H1 (cell line): ENCODE measurements around the gene ADPRHL1. TPM values are rescaled to one million over a fixed set of nuclear protein-coding genes. Genes with fewer than 3 reads are reported as not detected.

Source experiments
- CTCF ChIA-PET: fragments of 300-600 bp; sonication (Branson Sonifier 250); formaldehyde crosslinking; loops from one replicate; lab custom pipeline; 2021; ENCODE audit not compliant: partially characterized antibody; lab: Charles Lee
- POLR2A ChIA-PET: fragments of 300-600 bp; sonication (Branson Sonifier 250); formaldehyde crosslinking; loops from one replicate; lab custom pipeline; 2021; ENCODE audit warnings: inconsistent platforms; ENCODE audit not compliant: partially characterized antibody; lab: Charles Lee
- DNase-seq, 2 experiments: peaks; one replicate each; pipeline versions ENCODE4 v3.0.0 to v3.0.0-alpha.2; 2010 to 2022; ENCODE audit warnings: low spot score in 2 of 2, low read depth in 1 of 2, mixed read lengths in 1 of 2
- FAIRE-seq: peaks from 2 replicates; lab custom pipeline; 2011; peaks lifted over from hg19 to GRCh38; lab: Jason Lieb, UNC
- H2AFZ ChIP-seq: 2 replicates; pipeline ENCODE4 v1.8.1; 2012; ENCODE audit warnings: low read length, inconsistent platforms
- H2AK5ac ChIP-seq: 2 replicates; pipeline ENCODE4 v1.6.1; 2013; ENCODE audit warnings: low read depth, low read length
- H2BK120ac ChIP-seq: replicated peaks from 2 replicates; pipeline ENCODE3; 2013; ENCODE audit warnings: low read depth, low read length, inconsistent platforms
- H2BK12ac ChIP-seq: 2 replicates; pipeline ENCODE4 v1.6.1; 2013; ENCODE audit warnings: low read depth, low read length
- H2BK15ac ChIP-seq: 2 replicates; pipeline ENCODE4 v1.6.1; 2013; ENCODE audit warnings: low read length
- H2BK20ac ChIP-seq: 2 replicates; pipeline ENCODE4 v1.6.1; 2013; ENCODE audit warnings: low read length
- H2BK5ac ChIP-seq: 2 replicates; pipeline ENCODE4 v1.6.1; 2013; ENCODE audit warnings: low read depth, low read length
- H3K14ac ChIP-seq: 2 replicates; pipeline ENCODE4 v1.6.1; 2013; ENCODE audit warnings: inconsistent platforms; ENCODE audit not compliant: insufficient read length
- H3K18ac ChIP-seq: 2 replicates; pipeline ENCODE4 v1.6.1; 2013; ENCODE audit warnings: low read length; ENCODE audit errors: extremely low read depth
- H3K23ac ChIP-seq: 2 replicates; pipeline ENCODE4 v1.6.1; 2013; ENCODE audit warnings: inconsistent platforms; ENCODE audit not compliant: insufficient read length
- H3K23me2 ChIP-seq: 2 replicates; pipeline ENCODE4 v1.6.1; 2013; ENCODE audit warnings: low read depth, low read length
- H3K27ac ChIP-seq: 2 replicates; pipeline ENCODE4 v1.6.1; 2011; ENCODE audit warnings: low read depth, low read length, inconsistent platforms
- H3K27me3 ChIP-seq, 4 experiments: replicated peaks in 1 of 4; 1 replicate in 1 of 4; 2 replicates in 3 of 4; pipeline versions ENCODE4 v1.6.1 to v1.8.1; 2011 to 2013; ENCODE audit warnings: low read length in 3 of 4, mild to moderate bottlenecking in 3 of 4, inconsistent platforms in 2 of 4, mixed read lengths in 2 of 4, moderate library complexity in 1 of 4; ENCODE audit not compliant: control insufficient read depth in 3 of 4, insufficient read depth in 3 of 4; ENCODE audit errors: extremely low read depth in 1 of 4
- H3K36me3 ChIP-seq, 4 experiments: 2 replicates each; pipeline versions ENCODE4 v1.6.1 to v1.8.1; 2011 to 2013; ENCODE audit warnings: mild to moderate bottlenecking in 4 of 4, low read length in 3 of 4, moderate library complexity in 2 of 4, control low read depth in 1 of 4, inconsistent platforms in 1 of 4; ENCODE audit not compliant: insufficient read depth in 4 of 4, control insufficient read depth in 2 of 4
- H3K4ac ChIP-seq: replicated peaks from 2 replicates; pipeline ENCODE3; 2013; ENCODE audit warnings: low read length, low read depth, mixed read lengths, inconsistent platforms; ENCODE audit not compliant: insufficient read length
- H3K4me1 ChIP-seq, 4 experiments: replicated peaks in 1 of 4; 1 replicate in 1 of 4; 2 replicates in 3 of 4; pipeline versions ENCODE4 v1.6.1 to v1.8.1; 2011 to 2013; ENCODE audit warnings: low read length in 3 of 4, inconsistent platforms in 2 of 4, mixed read lengths in 1 of 4; ENCODE audit not compliant: insufficient read depth in 4 of 4, control insufficient read depth in 3 of 4
- H3K4me2 ChIP-seq, 2 experiments: 2 replicates each; pipeline versions ENCODE4 v1.6.1 to v1.8.1; 2011 to 2013; ENCODE audit warnings: low read depth in 2 of 2, low read length in 2 of 2, control low read depth in 1 of 2, inconsistent platforms in 1 of 2, mild to moderate bottlenecking in 1 of 2; ENCODE audit not compliant: insufficient read depth in 1 of 2
- H3K4me3 ChIP-seq, 4 experiments: fragments of 200-600, 300-600 bp in 1 of 4; sonication (generic), shearing (Covaris generic), sonication (Bioruptor Twin) in 1 of 4; 2 replicates each; pipeline versions ENCODE4 v1.5.1 to v1.8.1; 2011 to 2016; ENCODE audit warnings: low read length in 4 of 4, low read depth in 3 of 4, control low read depth in 2 of 4, inconsistent platforms in 2 of 4, mild to moderate bottlenecking in 2 of 4, mixed read lengths in 1 of 4, moderate library complexity in 1 of 4; ENCODE audit not compliant: insufficient read depth in 2 of 4; ENCODE audit errors: extremely low read depth in 1 of 4
- H3K56ac ChIP-seq: replicated peaks from 2 replicates; pipeline ENCODE3; 2013; ENCODE audit warnings: low read depth, mild to moderate bottlenecking, mixed read lengths, low read length, inconsistent platforms; ENCODE audit not compliant: insufficient read length
- H3K79me1 ChIP-seq: 2 replicates; pipeline ENCODE4 v1.6.1; 2013; ENCODE audit warnings: low read depth, low read length, control low read depth
- H3K79me2 ChIP-seq, 2 experiments: 2 replicates each; pipeline versions ENCODE4 v1.6.1 to v1.8.1; 2012 to 2013; ENCODE audit warnings: low read length in 2 of 2, mild to moderate bottlenecking in 2 of 2, inconsistent platforms in 1 of 2; ENCODE audit not compliant: insufficient read depth in 2 of 2, control insufficient read depth in 1 of 2
- H3K9ac ChIP-seq, 4 experiments: replicated peaks in 1 of 4; 1 replicate in 1 of 4; 2 replicates in 3 of 4; pipeline versions ENCODE4 v1.6.1 to v1.8.1; 2011 to 2013; ENCODE audit warnings: low read depth in 3 of 4, low read length in 3 of 4, control low read depth in 2 of 4, mild to moderate bottlenecking in 2 of 4, moderate library complexity in 2 of 4, inconsistent platforms in 1 of 4; ENCODE audit errors: extremely low read depth in 1 of 4
- H3K9me3 ChIP-seq, 2 experiments: 2 replicates each; pipeline versions ENCODE4 v1.6.1 to v1.8.1; 2012 to 2013; ENCODE audit warnings: mild to moderate bottlenecking in 2 of 2, moderate library complexity in 2 of 2, control low read depth in 1 of 2, inconsistent platforms in 1 of 2, low read depth in 1 of 2, low read length in 1 of 2, mixed read lengths in 1 of 2; ENCODE audit not compliant: insufficient read depth in 2 of 2
- H4K20me1 ChIP-seq, 2 experiments: replicated peaks in 1 of 2; 2 replicates each; pipeline versions ENCODE3 to v1.8.1; 2011 to 2013; ENCODE audit warnings: inconsistent platforms in 2 of 2, low read length in 2 of 2, mild to moderate bottlenecking in 1 of 2; ENCODE audit not compliant: insufficient read depth in 2 of 2, control insufficient read depth in 1 of 2
- H4K5ac ChIP-seq: 2 replicates; pipeline ENCODE4 v1.6.1; 2013; ENCODE audit warnings: low read length, low read depth, mixed read lengths, inconsistent platforms; ENCODE audit not compliant: insufficient read length
- H4K8ac ChIP-seq: 2 replicates; pipeline ENCODE4 v1.8.0; 2013; ENCODE audit warnings: mild to moderate bottlenecking, moderate library complexity, low read length, inconsistent platforms; ENCODE audit not compliant: insufficient read depth; ENCODE audit errors: extremely low read depth
- H4K91ac ChIP-seq: replicated peaks from 2 replicates; pipeline ENCODE3; 2013; ENCODE audit warnings: low read length, mixed read lengths, inconsistent platforms; ENCODE audit not compliant: insufficient read length
- CBX8 ChIP-seq: fragments of 300-800, 300-1000 bp; sonication (generic); IDR thresholded peaks from 2 replicates; pipeline ENCODE4 v1.7.1; 2016; ENCODE audit warnings: low read depth, low read length, borderline replicate concordance
- E2F6 ChIP-seq: IDR thresholded peaks from 2 replicates; pipeline ENCODE4 v1.6.1; 2012; ENCODE audit warnings: inconsistent platforms
- EP300 ChIP-seq, 2 experiments: IDR thresholded peaks; 1 replicate in 1 of 2; 2 replicates in 1 of 2; pipeline ENCODE4 v1.6.1; 2011 to 2012; ENCODE audit warnings: low read depth in 2 of 2, low read length in 2 of 2, mild to moderate bottlenecking in 2 of 2, borderline replicate concordance in 1 of 2, inconsistent platforms in 1 of 2, moderate library complexity in 1 of 2
- JUN ChIP-seq: IDR thresholded peaks from 2 replicates; pipeline ENCODE4 v1.6.1; 2011; ENCODE audit warnings: low read depth, mild to moderate bottlenecking, improper control_type of control experiment, low read length
- RFX5 ChIP-seq: IDR thresholded peaks from 2 replicates; pipeline ENCODE4 v1.6.1; 2011; ENCODE audit warnings: low read depth, low read length, improper control_type of control experiment, borderline replicate concordance
- SIX5 ChIP-seq: IDR thresholded peaks from 2 replicates; pipeline ENCODE4 v1.6.1; 2011; ENCODE audit warnings: mild to moderate bottlenecking, low read depth, low read length
- SP1 ChIP-seq: IDR thresholded peaks from 2 replicates; pipeline ENCODE4 v1.6.1; 2011; ENCODE audit warnings: low read depth, low read length
- SP2 ChIP-seq: IDR thresholded peaks from 2 replicates; pipeline ENCODE4 v1.6.1; 2012; ENCODE audit warnings: mild to moderate bottlenecking, low read length, inconsistent platforms
- SRF ChIP-seq: IDR thresholded peaks from 2 replicates; pipeline ENCODE4 v1.6.1; 2011; ENCODE audit warnings: mild to moderate bottlenecking, low read depth, low read length, moderate library complexity
- TCF12 ChIP-seq: IDR thresholded peaks from 2 replicates; pipeline ENCODE4 v1.6.1; 2011; ENCODE audit warnings: low read depth, mild to moderate bottlenecking, low read length
- WGBS, 2 experiments: shearing (Covaris generic) in 1 of 2; methylation state at CpG; one replicate each; pipeline versions ENCODE4 v1.1.6 to v1.1.7; 2013 to 2015; ENCODE audit warnings: low lambda C conversion rate in 2 of 2, mixed read lengths in 2 of 2, inconsistent platforms in 1 of 2, low coverage in 1 of 2, missing lambda C conversion rate in 1 of 2; ENCODE audit not compliant: insufficient replicate concordance in 2 of 2, insufficient coverage in 1 of 2, insufficient read length in 1 of 2; ENCODE audit errors: extremely low coverage in 1 of 2, missing lambda C conversion rate in 1 of 2; 5-methylcytosine and 5-hydroxymethylcytosine counted together
- polyA plus RNA-seq, 7 experiments: library from polyadenylated mRNA; depleted of rRNA in 3 of 7; stranded (reverse) in 5 of 7; unstranded in 2 of 7; fragments of >200 nt in 5 of 7; fragments of 200-250 nt in 2 of 7; gene quantifications; 1 replicate in 5 of 7; 2 replicates in 1 of 7; 4 replicates in 1 of 7; pipeline versions ENCODE4 v1.2.1 to v1.2.3, GENCODE V29; 2011 to 2013; ENCODE audit warnings: missing spikeins in 2 of 7, mixed read lengths in 2 of 7
- total RNA-seq: library from RNA; stranded (reverse); fragmentation: NEBNext Ultra II Directional; extraction: Animal tissue kit (Norgen Biotek cat#: 25700); gene quantifications from 2 replicates; pipeline ENCODE4 v1.2.1, GENCODE V29; 2021

ADPRHL1 gene
- total and polyA plus RNA-seq, 2 of the 8 experiments (the other 6 are each of a cell fraction or from before 2014, with no cell fraction given): 0.74 to 1.7 TPM

- Histone ChIP-seq H2BK20ac (peak within 1 kb of the TSS; percentile 37; the same call in 1 of the 2 replicates), H3K36me3 (peaks cover 0 to 4% (median 0%) of the 10 kb centered on the region in 4 experiments; a peak in 1 of 8 replicates), H3K23ac (no peak within 1 kb of the TSS), H2AK5ac (peak within 1 kb of the TSS; percentile 55; the same call in 1 of the 2 replicates), H2BK120ac (no peak within 1 kb of the TSS), H3K79me1 (peaks cover 23% of the 10 kb centered on the region), H3K27me3 (no peaks in the 10 kb centered on the region), H3K14ac (no peak within 1 kb of the TSS), H4K8ac (peak within 1 kb of the TSS; percentile 90), H2BK5ac (peak within 1 kb of the TSS; percentile 84; the same call in 1 of the 2 replicates), H4K5ac (peak within 1 kb of the TSS; percentile 3), H2BK12ac (0 out of 2 replicates have a peak within 1 kb of the TSS, but pooled peaks have one; percentile 41), H3K79me2 (peaks cover 25 to 73% of the 10 kb centered on the region in 2 experiments), H3K27ac (peak within 1 kb of the TSS; percentile 55; the same call in 1 of the 2 replicates), H3K18ac (peak within 1 kb of the TSS; percentile 89), H3K9ac (peak within 1 kb of the TSS; percentile 66 to 96 (median 80); a peak in 6 of 7 replicates), H3K56ac (peak within 1 kb of the TSS; percentile 43), H2BK15ac (0 out of 2 replicates have a peak within 1 kb of the TSS, but pooled peaks have one; percentile 89), H3K23me2 (peaks cover 9% of the 10 kb centered on the region), H3K4ac (peak within 1 kb of the TSS; percentile 57), H3K9me3 (no peaks in the 10 kb centered on the region), H4K91ac (no peak within 1 kb of the TSS), H3K4me2 (peak within 1 kb of the TSS; percentile 99 to 100), H3K4me3 (peak within 1 kb of the TSS; percentile 82 to 95 (median 91)), H2AFZ (no peak within 1 kb of the TSS), H3K4me1 (peaks cover 3 to 18% (median 12%) of the 10 kb centered on the region in 4 experiments), H4K20me1 (peaks cover 6 to 16% of the 10 kb centered on the region in 2 experiments)
- peak; percentile 65 to 94 for DNase-seq
- 2% methylated on average over 56 of the region's 115 CpGs; no CpG with 5 or more reads in 1 of the 2 experiments for WGBS, 2 experiments
- ChIA-PET POLR2A (interaction anchor here (0.8 to 1.6 kb wide), 6 partner anchors 9 to 128 kb away, joined by 3 to 5 read pairs (median 4); no protein-coding TSS in a partner anchor), CTCF (interaction anchor here (0.6 to 3.0 kb wide), 5 partner anchors 16 to 470 kb away, joined by 3 to 25 read pairs (median 4); no protein-coding TSS in a partner anchor)
- FAIRE-seq: no peak
- no peak for TF ChIP-seq SRF
- peak; percentile 35 for TF ChIP-seq E2F6
- TF ChIP-seq CBX8: no peak
- no peak for TF ChIP-seq SP2
- peak in 1 of 2 experiments; percentile 10; a peak in 1 of 3 replicates for TF ChIP-seq EP300 (IDR thresholded peaks at IDR 0.05; ENCODE audit: borderline replicate concordance in 1 of 2, low read depth in 2 of 2, low read length in 2 of 2)
- no peak for TF ChIP-seq RFX5
- no peak for TF ChIP-seq TCF12
- TF ChIP-seq JUN: no peak
- no peak for TF ChIP-seq SIX5
- peak; percentile 48; the same call in 1 of the 2 replicates for TF ChIP-seq SP1
These were observed 37.5 kb upstream of the ADPRHL1 start, which contains the start of gene DCUN1D2 for GRCh38 chr13:113490496-113491417. Gene DCUN1D2, minus strand, starts transcription at chr13:113490711. Its CDS starts 42 bp downstream, at chr13:113490669.
